ENCODE data around the gene RPUSD4. TPM values are rescaled to one million over a fixed set of nuclear protein-coding genes. Genes with fewer than 3 reads are reported as not detected.

RPUSD4 gene
- total RNA-seq, 4 donors from 2014 or later = 18.3 to 29.6 (median 23.3) TPM

- H3K9me3 ChIP-seq = no peaks in the 10 kb centered on the region
- 73 to 77% methylated on average over 1 of the region's 1 CpG for WGBS, 2 donors
- H3K4me1 ChIP-seq = peaks cover 0 to 17% (median 6%) of the 10 kb centered on the region in 4 donors
- H3K27me3 ChIP-seq = no peaks in the 10 kb centered on the region
- TF ChIP-seq EP300 (IDR thresholded peaks at IDR 0.05) (no peak), POLR2A (IDR thresholded peaks at IDR 0.05) (no peak), CTCF (IDR thresholded peaks at IDR 0.05) (no peak)
- H3K36me3 ChIP-seq = no peaks in the 10 kb centered on the region
- no peak for DNase-seq (ENCODE audit: low spot score in 2 of 2)
- H3K27ac ChIP-seq = no peak overlapping the region
- no peak overlapping the region for H3K4me3 ChIP-seq
Observed at GRCh38 chr11:126217491-126217890, 6.0 kb upstream of the RPUSD4 start.

GRCh38 chr11:126216526-126217305 is 5.3 kb upstream of the RPUSD4 start:
- 69 to 74% methylated on average over 6 of the region's 6 CpGs for whole genome bisulfite sequencing, 2 donors
- Histone ChIP-seq H3K27me3 (no peaks in the 10 kb centered on the region), H3K4me1 (peaks cover 0 to 23% (median 11%) of the 10 kb centered on the region in 4 donors), H3K27ac (no peak overlapping the region), H3K4me3 (no peak overlapping the region), H3K9me3 (no peaks in the 10 kb centered on the region), H3K36me3 (no peaks in the 10 kb centered on the region)
- no peak for TF ChIP-seq CTCF (IDR thresholded peaks at IDR 0.05)
- TF ChIP-seq EP300 (IDR thresholded peaks at IDR 0.05) = no peak
- no peak for TF ChIP-seq POLR2A (IDR thresholded peaks at IDR 0.05)
- DNase-seq (ENCODE audit: low spot score in 2 of 2) = no peak

DNA sequence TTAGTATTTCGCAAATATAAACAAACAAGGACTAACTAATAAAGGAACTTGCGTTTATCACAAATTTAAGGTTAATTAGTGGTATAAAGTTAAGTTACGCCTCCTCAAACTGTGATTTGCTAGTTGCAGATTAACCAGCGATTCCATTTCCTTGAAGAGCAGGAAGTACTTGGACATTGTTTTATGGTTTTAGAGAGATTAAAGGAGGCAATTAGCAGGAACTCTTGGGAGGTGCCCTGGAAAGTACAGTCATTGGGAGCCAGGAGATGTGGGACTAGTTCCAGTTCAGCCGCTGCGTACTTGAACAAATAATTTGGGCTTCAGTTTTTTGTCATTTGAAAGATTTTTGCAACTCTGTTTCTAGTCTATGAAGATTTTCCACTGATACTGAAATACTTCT is 3.4 kb upstream of the RPUSD4 start:
- TF ChIP-seq POLR2A (IDR thresholded peaks at IDR 0.05) (no peak), EP300 (IDR thresholded peaks at IDR 0.05) (no peak), CTCF (IDR thresholded peaks at IDR 0.05) (no peak)
- H3K9me3 ChIP-seq = no peaks in the 10 kb centered on the region
- H3K4me1 ChIP-seq = peaks cover 0 to 36% (median 14%) of the 10 kb centered on the region in 4 donors
- no peak for DNase-seq (ENCODE audit: low spot score in 2 of 2)
- H3K27me3 ChIP-seq = no peaks in the 10 kb centered on the region
- H3K36me3 ChIP-seq = peaks cover 0 to 2% (median 0%) of the 10 kb centered on the region in 3 donors
- no peak overlapping the region for H3K27ac ChIP-seq
- no peak overlapping the region for H3K4me3 ChIP-seq
- WGBS, 2 donors = 48 to 57% methylated on average over 6 of the region's 6 CpGs

GRCh38 chr11:126214441-126214840 is 3.0 kb upstream of the RPUSD4 start:
- no peak overlapping the region for H3K4me3 ChIP-seq
- no peaks in the 10 kb centered on the region for H3K27me3 ChIP-seq
- H3K27ac ChIP-seq = no peak overlapping the region
- TF ChIP-seq POLR2A (IDR thresholded peaks at IDR 0.05) (no peak), CTCF (IDR thresholded peaks at IDR 0.05) (no peak), EP300 (IDR thresholded peaks at IDR 0.05) (no peak)
- H3K9me3 ChIP-seq = no peaks in the 10 kb centered on the region
- no peak for DNase-seq (ENCODE audit: low spot score in 2 of 2)
- 81 to 83% methylated on average over 2 of the region's 2 CpGs for WGBS, 2 donors
- peaks cover 0 to 39% (median 14%) of the 10 kb centered on the region in 4 donors for H3K4me1 ChIP-seq
- peaks cover 0 to 6% (median 0%) of the 10 kb centered on the region in 3 donors for H3K36me3 ChIP-seq

DNA sequence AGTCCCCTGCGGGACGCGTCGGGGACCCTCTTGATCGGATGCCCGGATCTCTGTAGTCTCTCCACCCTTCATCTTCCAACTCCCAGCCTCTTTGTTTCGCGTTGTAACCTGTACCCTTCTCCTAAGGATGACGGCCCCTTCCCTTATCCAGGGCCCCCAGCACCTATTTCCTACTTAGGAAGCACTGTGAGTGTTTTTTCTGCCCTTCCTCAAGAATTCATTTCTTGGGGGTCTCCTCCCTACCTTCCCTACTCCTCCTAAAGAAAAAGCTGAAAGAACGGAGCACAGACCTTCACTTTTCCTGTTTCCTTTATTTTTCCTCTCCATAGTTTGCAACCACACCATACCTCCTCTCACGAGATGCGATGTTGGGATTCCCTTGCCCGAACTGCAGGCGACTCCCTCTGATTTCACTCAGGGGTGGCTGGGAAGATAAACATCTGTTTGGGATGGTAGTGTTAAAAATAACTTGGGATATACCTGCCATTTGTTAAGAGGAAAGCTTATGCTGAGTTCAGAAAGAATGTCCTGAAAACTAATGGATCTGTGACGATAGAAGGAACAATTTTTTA is 725 bp upstream of the RPUSD4 start:
- Histone ChIP-seq H3K27ac (peak overlapping the region; percentile 21 to 80 (median 50)), H3K4me1 (peaks cover 0 to 39% (median 14%) of the 10 kb centered on the region in 4 donors), H3K4me3 (peak overlapping the region; percentile 61 to 96 (median 91)), H3K36me3 (peaks cover 0 to 29% (median 0%) of the 10 kb centered on the region in 3 donors), H3K27me3 (no peaks in the 10 kb centered on the region), H3K9me3 (no peaks in the 10 kb centered on the region)
- DNase-seq (ENCODE audit: low spot score in 2 of 2) = no peak
- no peak for TF ChIP-seq POLR2A (IDR thresholded peaks at IDR 0.05)
- 2% methylated on average over 15 of the region's 15 CpGs for WGBS, 2 donors
